Testis (tissue), 2 donors: ENCODE results near the gene ZNF692.

ENCODE experiments used
- CTCF ChIP-seq, 3 experiments: fragments of 450-650 bp in 2 of 3; fragments of 200-600 bp in 1 of 3; sonication (generic) in 1 of 3; IDR thresholded peaks; one replicate each; pipeline ENCODE4 v1.5.1; 2016 to 2019; ENCODE audit warnings: antibody characterized with exemption in 3 of 3, mild to moderate bottlenecking in 2 of 3, moderate library complexity in 1 of 3
- POLR2A ChIP-seq: fragments of 450-650 bp; IDR thresholded peaks from one replicate; pipeline ENCODE4 v1.6.1; 2017; ENCODE audit warnings: antibody characterized with exemption, mild to moderate bottlenecking, moderate library complexity

GRCh38 chr1:248852481-248853405 lies 6.1 kb downstream of the ZNF692 start:
- TF ChIP-seq CTCF (IDR thresholded peaks at IDR 0.05) (no peak), POLR2A (no peak)
